GM18498 (cell line): ENCODE data around the gene SLC43A1.
"Not testable (repeated sequence)": the region's sequence is repeated elsewhere in the genome, so short reads cannot be mapped to it uniquely, and the experiment has no call there.

Experiments used
- ATAC-seq: cut with Tn5 transposase; IDR thresholded peaks from one replicate; pipeline ENCODE4 v1.9.1; 2021; ENCODE audit warnings: mild to moderate bottlenecking, moderate library complexity; ENCODE audit not compliant: unreplicated experiment

Gene SLC43A1

DNA sequence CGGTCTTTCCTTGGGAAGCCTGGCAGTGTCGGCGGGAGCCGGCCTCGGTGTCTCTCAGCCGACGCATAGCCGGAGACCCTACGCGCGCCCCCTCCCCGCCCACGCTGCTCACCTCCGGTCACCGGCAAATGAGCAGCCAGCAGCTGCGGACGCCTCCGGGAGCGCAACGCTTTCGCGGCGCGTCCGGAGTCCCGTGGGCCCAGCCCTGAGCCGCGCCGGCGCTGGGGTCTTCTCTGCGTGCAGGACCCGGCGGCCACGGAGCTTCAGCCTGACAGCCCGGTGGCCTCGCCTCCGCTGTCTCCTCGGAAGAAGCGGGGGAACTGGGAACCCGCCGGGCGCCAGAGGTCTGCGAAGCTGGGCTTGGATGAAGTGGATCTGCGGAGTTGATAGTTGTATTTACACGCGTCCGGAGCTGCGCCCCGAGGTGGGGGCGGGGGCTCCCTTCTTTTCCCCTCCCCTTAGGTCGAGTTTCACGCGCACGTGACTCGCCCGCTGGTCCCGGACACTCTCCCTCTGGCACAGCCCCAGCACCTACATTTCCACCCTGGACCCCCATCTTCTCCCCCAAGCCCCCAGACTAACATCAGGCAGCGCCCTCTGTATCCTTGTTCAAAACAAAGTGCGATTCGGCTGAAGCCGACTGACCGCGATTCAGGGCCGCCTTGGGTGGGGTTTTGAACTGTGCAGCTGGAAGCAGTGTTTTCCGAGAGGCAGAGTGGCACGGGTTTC, at the start of gene SLC43A1:
SLC43A1 (minus strand) TSS at position 371 of the 729 bp plus-strand sequence. CDS start 1,591 bp downstream, outside the sequence.
- ATAC-seq, result peak; percentile 50

DNA sequence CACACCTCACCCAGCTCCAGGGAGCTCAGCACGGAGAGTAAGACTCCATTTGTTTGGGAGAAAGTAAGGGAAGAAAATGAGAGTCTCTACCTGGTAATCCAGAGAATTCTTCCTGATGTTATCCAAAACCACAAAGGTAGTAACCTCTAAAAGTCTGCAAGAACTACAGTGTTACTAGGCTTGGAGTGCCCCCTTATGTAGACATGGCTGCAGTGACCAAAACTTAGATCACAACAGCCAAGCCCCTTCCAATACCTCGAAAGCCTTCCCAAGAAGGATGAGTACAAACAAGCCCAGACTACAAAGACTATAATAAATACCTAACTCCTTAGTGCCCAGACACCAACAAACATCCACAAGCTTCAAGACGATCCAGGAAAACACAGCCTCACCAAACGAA, 47.1 kb upstream of the SLC43A1 start:
- no peak for ATAC-seq

DNA sequence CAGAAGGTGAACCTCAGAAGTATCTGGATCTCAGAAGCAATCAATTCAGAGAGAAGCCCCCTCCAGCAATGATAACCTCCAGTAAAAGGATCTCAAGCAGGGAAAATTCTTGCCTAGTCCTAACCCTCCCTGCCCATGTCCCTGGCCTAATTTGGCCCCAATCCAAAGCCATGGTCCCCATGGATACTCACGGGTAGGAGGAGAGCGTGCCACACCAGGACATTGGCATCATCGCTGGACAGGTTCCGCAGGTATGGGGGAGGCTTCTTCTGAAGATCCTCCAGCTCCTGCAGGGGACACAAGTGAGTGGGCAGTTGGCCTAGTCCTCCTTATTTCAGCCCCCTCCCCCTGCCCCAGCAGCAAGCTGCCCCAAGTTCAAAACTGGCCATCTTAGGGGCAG, 44.6 kb upstream of the SLC43A1 start:
- ATAC-seq, result no peak

DNA sequence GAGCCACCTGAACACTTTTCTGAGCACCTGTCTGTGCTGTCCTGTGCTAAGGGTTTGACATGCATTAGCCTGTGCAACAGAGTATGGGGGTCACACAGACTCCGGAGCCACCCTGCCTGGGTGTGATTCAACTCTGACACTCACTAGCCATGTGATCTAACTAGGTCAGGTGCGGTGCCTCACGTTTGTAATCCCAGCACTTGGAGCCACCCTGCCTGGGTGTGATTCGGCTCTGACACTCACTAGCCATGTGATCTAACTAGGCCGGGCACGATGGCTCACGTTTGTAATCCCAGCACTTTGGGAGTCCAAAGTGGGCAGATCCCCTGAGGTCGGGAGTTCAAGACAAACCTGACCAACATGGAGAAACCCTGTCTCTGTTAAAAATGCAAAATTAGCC, 40.5 kb upstream of the SLC43A1 start:
- no peak for ATAC-seq

DNA sequence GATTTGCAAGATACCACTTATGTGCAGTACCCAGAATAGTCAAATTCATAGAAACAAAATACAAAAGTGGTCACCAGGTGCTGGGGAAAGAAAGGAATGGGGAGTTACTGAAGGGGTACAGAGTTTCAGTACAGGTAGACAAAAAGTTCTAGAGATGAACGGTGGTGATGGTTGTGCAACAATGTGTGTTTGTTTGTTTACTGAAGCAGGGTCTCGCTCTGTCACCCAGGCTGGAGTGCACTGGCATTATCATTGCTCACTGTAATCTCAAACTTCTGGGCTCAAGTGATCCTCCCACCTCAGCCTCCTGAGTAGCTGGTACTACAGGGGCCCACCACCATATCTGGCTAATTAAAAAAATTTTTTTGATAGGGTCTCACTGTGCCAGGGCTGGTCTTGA, 39.9 kb upstream of the SLC43A1 start:
- no peak for ATAC-seq

DNA sequence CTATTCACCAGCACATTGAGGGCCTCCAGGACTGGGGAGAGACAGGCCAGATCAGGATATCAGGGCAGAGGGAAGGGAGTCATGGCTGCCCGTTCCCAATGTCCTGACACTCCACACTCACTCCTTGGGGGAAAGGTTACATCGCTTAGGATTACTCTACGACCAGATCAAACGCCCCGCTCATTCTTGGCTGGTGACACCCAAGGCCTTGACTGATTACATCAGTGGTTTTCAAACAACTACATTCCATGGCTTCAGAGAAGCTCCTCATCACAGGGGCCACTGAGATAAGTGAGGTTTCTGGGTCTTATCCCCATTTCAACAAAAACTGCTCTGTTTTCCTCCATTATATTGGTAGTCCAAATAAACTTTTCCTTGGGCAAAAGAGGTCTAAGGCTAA, 37.0 kb upstream of the SLC43A1 start:
- no peak for ATAC-seq

DNA sequence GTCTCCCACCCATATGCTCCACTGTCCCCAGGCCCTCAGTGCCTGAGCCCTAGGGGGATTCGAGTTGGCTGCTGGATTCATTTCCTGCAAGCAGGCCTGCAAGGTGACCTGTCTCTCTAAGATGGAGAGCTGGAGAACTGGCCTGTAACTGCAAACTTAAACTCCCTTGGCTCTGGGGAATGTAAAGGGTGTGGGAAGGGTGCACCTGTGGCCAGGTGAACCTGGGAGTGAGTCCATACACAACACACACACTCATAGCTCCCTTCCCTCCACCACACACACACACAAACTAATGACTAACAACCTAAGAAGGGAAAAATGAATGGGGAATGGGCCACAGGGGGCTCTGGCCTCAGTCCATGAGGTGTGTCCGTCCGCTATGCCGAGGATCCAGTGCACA, 36.4 kb upstream of the SLC43A1 start:
- ATAC-seq, result no peak

DNA sequence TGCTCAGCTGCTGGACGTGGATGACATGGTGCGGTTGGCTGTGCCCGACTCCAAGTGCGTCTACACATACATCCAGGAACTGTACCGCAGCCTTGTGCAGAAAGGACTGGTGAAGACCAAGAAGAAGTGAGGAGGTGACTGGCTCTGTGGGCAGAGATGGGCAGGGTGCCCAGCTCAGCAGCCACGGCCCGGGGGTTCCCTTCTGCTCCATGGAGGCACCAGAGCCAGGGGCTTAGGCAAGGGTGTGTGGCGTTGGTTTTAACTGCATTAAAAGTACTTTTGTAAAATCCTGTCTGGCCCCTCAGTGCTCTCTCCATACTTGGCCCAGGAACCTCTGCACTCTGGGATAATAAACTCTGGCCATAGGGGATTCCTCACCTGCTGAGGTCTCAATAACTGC, 34.5 kb upstream of the SLC43A1 start:
- no peak for ATAC-seq

DNA sequence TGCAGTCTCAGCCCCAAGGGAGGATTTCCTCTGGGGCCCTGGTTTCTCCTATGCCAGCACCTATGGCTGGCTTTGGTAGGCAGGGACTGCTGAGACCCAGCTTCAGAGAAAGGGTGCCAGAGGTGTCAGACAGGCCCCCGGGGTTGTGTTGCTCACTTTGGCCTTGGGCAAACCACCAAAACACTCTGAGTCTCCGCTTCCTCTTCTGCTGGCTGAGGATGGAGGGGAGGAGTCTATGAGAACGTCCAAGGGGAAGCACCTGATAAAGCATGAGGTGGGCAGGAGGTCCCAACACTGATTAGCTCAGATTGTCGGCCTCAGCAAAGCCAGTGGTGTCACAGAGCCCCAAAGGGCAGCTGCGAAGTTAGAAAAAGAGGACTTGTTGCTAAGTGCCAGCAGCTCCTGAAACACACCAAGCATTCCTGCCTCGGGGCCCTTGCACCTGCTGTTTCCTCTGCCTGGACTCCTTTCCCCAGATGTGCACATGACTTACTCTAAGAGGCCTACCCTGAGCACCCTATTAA, 32.4 kb upstream of the SLC43A1 start:
- peak; percentile 93 for ATAC-seq

DNA sequence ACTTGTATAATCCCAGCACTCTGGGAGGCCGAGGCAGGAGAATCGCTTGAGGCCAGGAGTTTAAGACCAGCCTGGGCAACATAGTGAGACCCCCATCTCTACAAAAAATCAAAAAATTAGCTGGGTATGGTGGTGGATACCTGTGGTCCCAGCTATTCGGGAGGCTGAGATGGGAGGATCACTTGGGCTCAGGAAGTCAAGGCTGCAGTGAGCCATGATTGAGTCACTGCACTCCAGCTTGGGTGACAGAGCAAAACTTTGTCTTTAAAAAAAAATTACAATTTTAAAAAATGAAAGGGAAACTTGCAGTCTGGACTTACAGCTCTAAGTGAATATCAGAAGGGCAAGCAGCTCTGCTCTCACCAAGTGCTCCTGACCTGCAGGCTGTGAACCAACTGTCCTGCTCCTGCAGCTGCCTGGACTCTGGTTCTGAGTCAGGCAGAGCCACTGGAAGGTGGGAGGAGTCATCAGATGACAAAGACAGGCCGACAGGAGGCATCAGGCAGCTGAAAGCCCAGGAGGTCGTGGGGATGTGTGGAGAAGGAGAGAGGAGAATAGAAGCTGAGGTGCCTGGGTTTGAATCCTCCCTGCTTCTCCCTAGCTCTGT, 31.5 kb upstream of the SLC43A1 start:
- ATAC-seq, result peak; percentile 58

DNA sequence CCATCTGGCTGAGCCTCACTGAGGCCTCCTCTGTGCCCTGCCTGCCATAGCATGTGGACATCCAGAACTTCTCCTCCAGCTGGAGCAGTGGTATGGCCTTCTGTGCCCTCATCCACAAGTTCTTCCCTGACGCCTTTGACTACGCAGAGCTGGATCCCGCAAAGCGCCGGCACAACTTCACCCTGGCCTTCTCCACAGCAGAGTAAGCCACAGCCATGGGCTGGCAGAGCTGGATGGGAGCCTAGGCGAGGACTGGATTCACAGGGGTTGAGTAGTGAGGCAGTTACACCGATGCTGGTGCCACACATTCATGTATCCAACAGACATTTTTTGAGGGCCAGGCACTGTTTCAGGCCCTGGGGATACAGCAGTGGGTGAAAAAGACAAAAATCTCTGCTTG, 30.9 kb upstream of the SLC43A1 start:
- ATAC-seq, result no peak

DNA sequence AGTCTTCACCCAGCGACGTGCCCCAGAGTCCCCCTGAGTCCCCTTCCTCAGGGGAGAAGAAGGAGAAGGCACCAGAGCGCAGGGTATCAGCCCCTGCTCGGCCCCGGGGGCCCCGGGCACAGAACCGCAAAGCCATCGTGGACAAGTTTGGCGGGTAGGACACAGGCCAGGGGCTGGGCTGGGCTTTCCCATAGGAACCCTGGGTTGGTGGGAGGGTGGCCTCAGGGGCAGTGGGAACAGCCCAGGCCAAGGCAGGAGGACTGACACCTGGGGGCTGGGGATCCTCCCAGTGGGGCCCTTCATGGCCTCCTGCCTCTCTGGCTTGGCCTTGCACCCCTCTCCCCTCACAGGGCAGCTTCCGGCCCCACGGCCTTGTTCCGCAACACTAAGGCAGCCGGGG, 30.4 kb upstream of the SLC43A1 start:
- no peak for ATAC-seq

DNA sequence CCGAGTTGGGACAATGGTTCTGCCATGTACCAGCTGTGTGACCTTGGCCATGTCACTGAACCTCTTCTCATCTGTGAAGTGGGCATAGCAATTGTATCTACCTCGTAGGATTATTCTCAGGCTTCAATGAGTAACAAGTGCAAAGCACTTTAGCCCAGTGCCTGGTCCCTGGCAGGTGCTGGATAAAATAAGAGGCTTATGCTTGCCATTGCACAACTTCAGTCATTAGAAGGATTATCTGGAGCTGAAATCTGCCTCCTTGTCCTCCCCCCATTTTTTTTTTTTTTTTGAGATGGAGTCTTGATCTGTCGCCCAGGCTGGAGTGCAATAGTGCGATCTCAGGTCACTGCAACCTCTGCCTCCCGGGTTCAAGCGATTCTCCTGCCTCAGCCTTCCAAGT, 29.1 kb upstream of the SLC43A1 start:
- no peak for ATAC-seq

DNA sequence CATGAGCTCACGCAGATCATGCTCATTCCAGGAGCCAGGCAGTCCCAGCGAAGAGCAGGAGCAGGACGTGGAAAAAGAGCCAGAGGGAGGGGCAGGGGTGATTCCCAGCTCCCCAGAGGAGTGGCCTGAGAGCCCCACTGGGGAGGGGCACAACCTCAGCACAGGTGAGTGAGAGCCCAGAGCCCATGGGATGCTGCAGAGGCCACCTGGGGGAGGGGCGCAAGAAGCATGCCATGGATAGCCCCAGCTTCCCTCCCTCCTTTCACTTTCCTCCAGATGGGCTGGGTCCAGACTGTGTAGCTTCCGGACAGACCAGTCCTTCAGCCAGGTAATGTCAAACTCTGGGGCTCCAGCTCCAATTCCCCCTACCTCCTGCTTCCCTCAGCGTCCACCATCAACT, 28.1 kb upstream of the SLC43A1 start:
- no peak for ATAC-seq

DNA sequence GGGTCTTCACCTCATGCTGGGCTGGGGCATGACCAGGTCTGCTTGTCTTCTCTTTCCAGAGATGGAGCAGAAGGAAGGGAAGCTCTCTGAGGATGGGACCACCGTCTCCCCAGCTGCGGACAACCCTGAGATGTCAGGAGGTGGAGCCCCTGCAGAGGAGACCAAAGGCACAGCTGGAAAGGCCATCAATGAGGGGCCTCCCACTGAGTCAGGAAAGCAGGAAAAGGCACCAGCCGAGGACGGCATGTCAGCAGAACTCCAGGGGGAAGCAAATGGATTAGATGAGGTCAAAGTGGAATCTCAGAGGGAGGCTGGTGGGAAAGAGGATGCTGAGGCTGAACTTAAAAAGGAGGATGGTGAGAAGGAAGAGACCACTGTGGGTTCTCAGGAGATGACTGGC, 27.1 kb upstream of the SLC43A1 start:
- no peak for ATAC-seq

DNA sequence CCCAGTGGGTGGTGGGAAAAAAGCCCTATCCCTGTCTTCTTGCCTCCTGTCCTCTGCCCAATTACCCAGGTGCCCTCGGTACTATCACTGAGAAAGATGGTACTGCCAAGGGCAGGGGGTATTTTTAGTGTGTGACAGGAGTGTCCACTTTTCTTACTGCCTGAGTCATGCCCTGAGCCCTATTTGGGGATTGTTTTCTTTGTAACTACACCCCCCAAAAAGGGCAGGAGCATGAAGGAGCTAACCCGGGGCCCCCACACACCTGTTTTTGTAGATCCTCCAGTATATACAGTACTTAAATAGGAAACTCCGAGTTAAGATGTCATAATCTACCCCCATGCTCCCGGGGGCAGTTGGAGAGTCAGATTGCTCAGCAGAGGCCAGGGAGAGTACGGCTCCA, 25.7 kb upstream of the SLC43A1 start:
- ATAC-seq, result no peak

DNA sequence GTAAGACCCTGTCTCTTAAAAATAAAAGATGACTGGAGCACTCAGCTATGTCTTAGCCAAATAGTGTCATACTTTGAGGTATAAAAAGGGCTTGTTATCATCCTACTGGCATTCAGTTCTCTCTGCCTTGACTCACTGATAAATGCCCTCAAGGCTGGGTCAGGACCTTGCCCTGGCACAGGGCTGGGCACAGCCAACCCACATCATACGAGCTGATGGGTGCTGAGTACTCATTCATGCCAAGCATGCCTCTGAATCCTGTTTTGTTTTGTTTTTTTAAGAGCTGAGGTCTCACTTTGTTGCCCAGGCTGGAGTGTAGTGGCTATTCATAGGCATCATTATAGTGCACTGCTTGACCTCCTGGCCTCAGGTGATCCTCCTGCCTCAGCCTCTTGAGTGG, 23.8 kb upstream of the SLC43A1 start:
- ATAC-seq, result no peak

DNA sequence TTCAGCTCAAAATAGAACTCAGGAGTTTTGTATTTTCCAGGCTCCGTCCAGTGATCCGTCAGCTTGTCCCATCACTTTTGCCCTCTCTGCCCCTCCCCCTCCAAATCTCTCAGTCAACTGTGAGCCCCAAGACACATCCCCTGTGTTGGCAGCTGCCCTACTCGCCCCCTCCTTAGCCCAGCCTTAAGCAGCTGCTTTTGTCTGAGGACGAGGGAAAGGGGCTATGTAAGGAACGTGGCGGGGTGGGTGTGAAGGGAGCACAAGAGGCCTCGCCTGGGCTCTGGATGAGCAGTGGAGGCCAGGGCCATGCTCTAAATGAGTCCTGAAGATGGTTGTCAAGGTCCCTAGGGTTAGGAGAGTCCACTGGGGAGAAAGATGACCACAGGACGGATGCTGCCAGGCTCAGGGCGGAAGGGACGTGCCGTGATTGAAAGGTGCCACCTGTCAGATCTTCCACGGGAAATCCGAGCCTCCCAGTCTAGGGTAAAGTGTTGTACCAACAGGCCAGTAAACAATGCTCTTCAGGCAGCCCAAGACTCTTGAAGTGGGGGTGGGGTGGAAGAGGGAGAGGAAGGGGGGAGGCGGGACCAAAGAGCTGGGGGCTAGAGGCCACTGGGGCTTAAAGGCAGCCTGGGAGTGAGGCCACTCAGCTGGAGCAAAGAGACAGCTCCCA, 21.6 kb upstream of the SLC43A1 start, which contains the start of gene SMTNL1:
SMTNL1 (plus strand) TSS at position 649 of the 673 bp plus-strand sequence. CDS start 5,048 bp downstream, outside the sequence.
- ATAC-seq, result no peak

DNA sequence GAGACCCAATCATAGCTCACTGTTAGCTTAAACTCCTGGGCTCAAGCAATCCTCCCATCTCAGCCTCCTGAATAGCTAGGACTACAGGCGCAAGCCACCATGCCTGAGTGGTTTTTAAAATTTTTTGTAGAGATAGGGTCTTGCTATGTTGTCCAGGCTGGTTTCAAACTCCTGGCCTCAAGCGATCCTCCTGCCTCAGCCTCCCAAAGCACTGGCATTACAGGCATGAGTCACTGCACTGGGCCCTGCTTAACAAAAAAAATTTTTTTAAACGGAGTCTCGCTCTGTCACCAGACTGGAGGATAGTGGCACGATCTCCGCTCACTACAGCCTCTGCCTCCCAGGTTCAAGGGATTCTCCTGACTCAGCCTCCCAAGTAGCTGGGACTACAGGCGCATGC, 18.9 kb upstream of the SLC43A1 start:
- not testable (repeated sequence) for ATAC-seq

DNA sequence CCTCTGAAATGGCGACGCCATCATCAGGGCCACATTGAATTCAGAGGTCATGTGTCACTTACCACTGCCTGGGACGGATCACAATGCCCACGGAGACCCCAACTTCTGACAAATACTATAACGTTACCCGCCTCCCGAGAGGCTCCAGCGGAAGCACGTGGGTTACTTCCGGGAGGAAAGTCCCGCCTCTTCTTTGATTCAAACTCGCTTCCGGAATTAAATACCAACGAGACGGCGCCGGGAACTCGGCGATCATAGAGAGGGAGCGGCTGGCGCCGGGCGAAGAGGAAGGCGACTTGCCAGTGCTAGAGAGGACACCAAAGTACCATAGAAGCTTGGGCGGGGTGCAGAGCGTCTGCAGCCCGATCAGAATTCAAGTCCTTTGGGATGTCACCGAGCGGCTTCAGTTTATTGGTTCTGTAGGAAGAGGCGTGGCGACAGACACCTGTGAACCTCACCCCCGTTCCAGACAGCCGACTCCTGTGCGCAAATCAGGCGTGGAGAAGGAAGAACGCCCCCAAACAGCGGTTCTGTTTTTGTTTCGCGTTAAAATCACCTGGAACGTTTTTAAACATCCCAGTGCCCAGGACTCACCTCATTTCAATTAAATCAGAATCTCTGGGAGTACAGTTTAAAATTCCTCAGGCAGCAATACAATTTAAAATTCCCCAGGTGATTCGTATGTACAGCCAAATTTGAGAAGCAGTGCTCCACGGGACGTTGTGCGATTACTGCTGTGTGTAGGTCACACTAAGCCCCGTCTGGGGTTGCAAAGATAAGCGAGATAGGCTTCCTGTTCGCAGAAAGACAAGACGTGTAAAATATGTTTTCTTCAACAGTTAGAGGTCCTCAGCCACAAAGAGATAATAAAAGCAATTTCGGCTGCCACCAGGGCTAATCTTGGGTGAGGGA, 15.3 kb upstream of the SLC43A1 start, which contains the start of gene TIMM10:
TIMM10 (minus strand) TSS at position 159 of the 912 bp plus-strand sequence. CDS start 565 bp downstream, outside the sequence.
- peak; percentile 97 for ATAC-seq

DNA sequence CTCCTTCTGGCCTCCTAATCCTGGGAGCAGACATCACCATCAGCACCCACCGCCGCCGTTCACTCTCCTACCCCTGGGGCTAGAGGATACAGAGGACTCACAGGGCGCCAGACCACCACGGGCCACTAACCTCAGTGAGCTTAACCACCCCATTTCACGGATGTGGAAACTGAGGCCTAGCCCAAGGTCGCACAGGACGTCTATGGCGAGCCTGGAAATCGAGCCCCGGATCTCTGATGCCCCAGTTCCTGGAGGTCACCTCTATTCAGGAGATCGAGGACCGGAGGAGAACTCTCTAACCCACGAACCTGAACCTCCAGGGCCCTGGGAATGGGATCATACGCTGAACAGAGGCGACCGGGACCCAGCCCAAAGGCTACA, 14.7 kb upstream of the SLC43A1 start:
- ATAC-seq, result peak; percentile 25
